HG03066 (cell line): ENCODE measurements around the gene SAT2.
"Not testable (repeated sequence)": the region's sequence is repeated elsewhere in the genome, so short reads cannot be mapped to it uniquely, and the experiment has no call there.

Source experiments
- ATAC-seq: cut with Tn5 transposase; IDR thresholded peaks from one replicate; pipeline ENCODE4 v1.9.1; 2021; ENCODE audit warnings: low read depth; ENCODE audit not compliant: unreplicated experiment

The SAT2 gene

DNA sequence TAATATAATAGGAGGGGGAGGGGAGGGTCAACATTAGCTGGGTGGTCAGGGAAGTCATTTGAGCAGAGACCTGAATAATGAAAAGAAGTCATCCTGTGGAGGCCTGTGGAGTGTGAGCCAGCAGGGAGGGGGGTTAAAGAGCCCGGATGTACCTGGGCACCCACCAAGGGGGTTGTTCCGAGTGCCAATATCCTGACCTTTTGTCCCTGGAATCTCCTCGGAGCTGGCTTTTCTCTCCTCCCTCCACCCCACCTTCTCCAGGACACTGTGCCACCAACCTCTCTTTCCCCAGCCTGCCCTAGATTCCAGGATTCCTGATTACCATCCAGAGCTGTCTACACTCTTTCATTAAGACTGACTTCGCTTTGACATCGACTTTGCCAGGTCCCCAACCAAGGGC is 8.5 kb upstream of the SAT2 start:
- no peak for ATAC-seq

DNA sequence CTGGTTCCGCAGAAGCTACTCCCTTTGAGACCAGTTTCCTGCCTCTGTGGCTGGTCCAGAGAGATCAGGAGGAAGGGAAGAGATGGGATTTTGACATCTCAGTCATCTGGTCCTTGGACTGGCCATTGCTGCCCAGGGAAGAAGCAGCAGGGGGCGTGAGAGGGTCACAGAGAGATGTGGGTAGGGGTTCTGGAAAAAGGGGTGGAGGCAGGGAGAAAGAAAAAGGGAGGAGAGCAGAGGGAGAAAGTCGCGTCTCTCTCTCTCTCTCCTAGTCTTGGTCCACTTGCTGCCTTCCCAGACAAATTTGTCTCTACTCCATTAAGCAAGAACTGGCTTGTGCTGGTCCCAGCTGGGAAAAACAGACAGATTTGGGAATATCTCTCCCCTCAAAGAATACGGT is 6.8 kb upstream of the SAT2 start:
- no peak for ATAC-seq

DNA sequence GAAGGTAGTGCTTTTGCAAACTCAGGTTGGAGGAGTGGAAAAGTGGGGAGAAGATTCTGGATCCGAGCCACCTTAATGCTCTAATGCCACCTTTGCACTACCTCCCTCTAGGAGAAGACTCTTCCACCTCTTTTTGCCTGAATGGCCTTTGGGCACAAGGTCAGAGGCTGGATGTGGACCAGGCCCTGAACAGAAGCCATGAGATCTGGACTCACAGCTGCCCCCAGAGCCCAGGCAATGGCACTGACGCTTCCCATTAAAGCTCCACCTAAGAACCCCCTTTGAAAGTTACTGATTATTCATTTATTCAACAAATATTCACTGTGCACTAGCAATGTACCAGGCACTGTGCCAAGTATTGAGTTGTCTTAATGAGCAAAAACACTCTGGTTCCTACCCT is 5.5 kb upstream of the SAT2 start:
- ATAC-seq, result no peak

DNA sequence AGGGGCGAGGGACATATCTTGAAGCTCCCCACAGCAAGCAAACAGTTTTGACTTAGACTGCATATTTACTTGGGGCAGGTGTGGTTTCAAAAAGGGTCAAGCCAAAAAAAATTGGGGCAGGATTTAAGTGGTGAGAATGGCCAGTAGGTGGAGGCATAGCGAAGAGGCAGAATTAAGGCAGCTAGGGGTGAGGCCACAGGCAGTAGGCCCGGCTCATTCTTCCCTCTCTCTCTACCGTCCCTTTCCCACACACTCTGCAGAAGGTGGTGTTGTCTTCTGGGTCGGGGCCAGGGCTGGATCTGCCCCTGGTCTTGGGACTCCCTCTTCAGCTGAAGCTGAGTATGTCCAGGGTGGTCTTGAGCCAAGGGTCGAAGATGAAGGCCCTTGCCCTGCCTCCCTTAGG is 4.9 kb upstream of the SAT2 start:
- ATAC-seq, result no peak

DNA sequence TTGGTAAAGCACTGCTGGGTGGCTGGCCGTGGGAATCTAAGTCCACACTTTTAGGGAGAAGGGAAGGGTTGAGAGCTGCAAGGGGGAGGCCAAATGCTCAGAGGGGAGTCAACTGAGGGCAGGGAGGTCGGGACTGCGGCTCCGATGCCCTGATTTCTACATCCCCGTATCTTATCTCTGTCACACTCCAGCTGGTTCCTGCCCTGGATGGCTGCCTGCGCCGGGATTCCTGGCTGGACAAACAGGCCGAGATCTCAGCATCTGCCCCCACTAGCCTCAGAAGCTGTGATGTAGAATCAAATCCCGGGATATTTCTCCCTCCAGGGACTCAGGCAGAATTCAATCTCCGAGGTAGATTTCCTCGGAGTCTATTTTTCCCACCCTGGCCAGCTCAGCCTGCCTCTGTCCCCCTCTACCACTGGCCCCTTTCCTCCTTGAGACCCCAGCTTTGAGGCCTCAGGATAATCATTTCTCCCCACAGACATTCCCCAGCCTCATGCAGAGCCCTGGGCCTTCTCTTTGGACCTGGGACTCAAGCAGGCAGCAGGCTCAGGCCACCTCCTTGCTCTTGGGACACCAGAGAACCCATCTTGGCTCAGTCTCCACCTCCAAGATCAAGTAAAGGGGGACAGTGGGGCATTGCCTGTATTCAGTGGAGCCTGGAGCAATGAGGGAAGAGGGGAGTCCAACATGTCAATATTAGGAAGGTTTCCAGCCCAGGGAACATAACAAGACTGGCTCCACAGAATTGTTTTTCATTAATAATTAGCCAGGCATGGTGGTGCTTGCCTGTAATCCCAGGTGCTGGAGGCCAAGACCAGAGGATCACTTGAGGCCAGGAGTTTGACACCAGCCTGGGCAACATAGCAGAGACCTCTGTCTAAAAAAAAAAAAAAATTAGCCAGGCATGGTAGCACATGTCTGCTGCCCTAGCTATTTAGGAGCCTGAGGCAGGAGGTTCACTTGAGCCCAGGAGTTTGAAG is 4.1 kb upstream of the SAT2 start:
- ATAC-seq, result no peak

DNA sequence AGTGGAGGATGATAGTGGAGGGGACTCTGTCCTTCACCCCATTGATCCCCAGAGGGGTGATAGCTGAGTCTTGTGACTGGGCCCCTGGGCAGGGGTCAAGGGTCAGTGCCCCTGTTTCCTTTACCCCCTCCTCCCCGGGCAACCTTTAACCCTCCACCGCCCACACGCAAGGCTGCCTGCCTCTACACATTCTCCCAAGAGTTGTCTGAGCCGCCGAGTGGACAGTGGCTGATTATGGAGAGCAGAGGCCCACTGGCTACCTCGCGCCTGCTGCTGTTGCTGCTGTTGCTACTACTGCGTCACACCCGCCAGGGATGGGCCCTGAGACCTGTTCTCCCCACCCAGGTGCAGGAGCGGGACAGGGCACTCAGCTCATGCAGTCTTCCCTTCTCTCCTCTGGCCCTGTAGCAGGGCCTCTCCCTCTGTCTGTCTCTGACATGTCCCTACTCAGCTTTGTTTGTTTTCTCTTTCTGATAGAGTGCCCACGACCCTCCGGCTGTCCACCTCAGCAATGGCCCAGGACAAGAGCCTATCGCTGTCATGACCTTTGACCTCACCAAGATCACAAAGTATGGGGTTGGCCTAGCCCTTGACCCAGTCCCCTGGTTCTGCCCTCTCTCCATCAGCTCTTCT is 2.4 kb upstream of the SAT2 start, which contains the start of gene SHBG:
TSS of gene SHBG (plus strand) at position 197 of the 633 bp plus-strand sequence. CDS start at position 235, 38 bp downstream.
- no peak for ATAC-seq

DNA sequence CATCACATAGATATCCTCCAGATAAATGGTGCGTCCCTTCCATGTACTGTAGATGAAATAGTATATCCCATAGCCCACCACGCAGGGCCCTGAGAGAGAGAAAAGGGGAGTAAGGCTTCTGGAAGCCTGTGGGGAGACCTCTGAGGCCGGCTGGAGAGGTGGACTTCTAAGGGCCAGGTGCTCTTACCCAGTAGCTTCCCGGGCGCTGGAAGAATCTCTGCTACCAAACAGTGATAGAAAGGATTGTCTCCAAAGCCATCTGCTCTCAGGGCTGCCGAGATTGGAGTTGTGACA is 718 bp downstream of the SAT2 start:
- no peak for ATAC-seq

DNA sequence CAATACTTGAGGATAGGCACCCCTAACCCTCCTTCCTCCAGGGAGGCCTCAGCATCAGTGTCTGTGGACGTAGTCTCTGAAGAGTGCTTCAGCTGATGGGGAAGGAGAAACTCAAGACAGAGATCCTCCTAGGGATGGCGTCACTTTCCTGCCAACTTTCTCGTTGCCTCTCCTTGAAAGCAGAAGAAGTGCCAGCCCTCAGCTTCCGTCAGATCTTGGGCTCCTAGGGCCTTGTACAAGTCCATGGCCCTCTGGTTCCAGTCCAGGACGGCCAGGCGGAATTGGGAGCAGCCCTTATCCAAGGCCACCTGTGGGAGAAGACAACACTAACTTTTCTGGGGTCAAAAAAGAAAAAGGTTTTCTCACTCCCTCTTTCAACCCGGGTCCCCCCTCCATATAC is 1.3 kb downstream of the SAT2 start:
- no peak for ATAC-seq

DNA sequence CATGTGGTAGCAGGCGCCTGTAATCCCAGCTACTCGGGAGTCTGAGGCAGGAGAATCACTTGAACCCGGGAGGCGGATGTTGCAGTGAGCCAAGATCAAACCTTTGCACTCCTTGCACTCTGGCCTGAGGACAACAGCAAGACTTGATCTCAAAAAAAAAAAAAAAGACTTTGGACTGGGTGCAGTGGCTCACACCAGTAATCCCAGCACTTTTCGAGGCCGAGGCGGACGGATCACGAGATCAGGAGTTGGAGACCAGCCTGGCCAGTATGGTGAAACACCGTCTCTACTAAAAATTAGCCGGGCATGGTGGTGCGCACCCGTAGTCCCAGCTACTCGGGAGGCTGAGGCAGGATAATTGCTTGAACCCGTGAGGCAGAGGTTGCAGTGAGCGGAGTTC is 1.9 kb downstream of the SAT2 start:
- not testable (repeated sequence) for ATAC-seq

DNA sequence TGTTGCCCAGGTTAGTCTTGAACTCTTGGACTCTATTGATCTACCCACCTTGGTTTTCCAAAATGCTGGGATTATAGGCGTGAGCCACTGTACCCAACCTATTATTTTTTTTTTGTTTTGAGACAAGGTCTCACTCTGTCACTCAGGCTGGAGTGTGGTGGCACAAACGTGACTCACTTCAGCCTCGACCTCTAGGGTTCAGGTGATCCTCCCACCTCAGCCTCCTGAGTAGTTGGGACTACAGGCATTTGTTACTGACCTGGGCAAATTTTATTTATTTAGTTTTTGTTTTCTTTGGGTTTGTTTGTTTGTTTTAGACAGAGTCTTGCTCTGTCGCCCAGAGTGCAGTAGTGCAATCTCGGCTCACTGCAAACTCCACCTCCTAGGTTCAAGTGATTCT is 4.0 kb downstream of the SAT2 start:
- no peak for ATAC-seq

DNA sequence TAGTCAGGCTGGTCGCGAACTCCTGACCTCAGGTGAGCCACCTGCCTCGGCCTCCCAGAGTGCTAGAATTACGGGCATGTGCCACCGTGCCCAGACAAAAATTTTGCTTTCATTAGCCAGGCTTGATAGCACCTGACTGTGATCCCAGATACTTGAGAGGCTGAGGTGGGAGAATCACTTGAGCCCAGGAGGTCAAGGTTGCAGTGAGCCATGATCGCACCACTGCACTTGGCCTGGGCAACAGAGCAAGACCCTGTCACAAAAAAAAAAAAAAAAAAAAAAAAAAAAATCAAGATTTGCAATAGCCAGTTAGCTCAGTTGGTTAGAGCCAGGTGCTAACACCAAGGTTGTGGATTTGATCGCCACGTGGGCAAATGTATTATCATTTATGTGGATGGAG is 6.8 kb downstream of the SAT2 start:
- no peak for ATAC-seq

DNA sequence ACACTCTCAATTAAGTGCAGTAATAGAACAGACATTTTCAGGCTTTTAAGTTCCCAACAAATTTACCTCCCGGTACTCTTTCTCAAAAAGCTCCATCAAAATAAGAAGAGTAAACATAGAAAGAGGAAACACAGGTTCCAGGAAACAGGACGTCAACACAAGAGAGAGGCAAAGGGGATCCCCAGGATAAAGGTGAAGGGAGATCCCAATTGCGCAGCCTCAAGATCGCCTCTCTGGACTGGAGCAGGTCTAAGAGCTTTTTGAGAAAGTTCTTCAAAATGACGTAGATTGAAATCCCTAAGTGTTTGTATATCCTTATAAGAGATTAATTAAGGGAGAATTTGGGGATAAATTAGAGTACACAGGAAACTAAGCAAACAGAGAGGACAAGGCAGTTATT is 9.0 kb downstream of the SAT2 start:
- ATAC-seq, result no peak

DNA sequence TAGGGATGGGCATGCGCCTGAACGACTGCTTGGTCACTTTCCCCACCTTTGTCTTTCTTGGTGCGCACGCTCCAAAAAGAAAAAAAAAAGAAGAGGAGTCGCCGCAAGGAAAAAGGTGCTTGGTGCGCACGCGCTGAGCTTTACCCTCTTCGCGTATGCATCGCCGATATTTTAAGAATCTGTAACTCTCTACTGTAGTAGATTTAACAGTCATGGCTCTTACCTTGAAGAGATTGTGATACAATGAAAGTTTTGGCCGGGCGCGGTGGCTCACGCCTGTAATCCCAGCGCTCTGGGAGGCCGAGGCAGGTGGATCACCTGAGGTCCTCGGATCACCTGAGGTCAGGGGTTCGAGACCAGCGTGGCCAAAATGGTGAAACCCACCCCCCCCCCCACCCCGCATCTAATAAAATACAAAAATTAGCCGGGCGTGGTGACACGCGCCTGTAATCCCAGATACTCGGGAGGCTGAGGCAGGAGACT is 12.3 kb downstream of the SAT2 start:
- ATAC-seq, result no peak

DNA sequence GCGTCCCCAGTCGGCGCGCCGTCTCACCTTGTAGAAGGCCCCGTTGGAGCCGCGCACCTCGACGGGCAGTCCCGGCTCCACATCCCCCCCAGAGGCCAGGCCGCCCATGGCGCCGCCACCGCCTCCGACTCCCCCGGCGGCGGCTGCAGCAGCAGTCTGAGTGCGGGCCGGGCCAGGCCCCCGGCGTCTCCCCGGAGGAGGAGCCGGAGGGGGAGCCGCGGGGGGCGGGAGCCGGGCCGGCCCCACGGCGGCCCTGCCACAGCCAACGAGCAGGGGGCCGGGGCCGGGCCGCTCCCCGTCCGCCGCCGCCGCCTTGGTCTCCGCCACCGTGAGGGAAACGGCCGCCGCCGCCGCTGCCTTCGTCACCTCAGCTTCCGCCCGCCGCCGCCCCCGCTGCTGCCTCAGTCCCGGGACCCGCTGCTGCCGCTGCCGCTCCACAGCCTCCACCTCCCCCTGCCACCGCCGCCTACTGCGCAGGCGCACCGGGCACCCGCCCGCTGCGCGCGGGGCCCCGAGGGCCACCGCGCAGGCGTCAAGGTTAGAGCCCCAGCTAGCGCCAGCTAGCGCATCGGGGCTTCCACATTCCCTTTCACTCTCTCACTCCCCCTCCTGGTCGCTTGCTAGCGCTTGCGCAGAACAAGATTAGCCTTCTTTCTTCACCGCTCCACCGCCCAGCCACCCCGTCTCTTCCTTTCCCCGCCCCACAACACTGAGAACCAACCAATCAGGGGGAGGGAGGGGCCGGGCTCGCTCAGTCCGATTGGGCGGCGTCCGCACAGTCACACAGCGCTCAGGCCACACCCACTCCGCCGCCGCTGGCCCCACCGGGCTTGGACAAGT is 13.0 kb downstream of the SAT2 start, which contains the start of gene FXR2:
TSS of gene FXR2 (minus strand) at position 473 of the 840 bp plus-strand sequence. CDS start at position 108, 365 bp downstream.
- ATAC-seq, result peak; percentile 82

DNA sequence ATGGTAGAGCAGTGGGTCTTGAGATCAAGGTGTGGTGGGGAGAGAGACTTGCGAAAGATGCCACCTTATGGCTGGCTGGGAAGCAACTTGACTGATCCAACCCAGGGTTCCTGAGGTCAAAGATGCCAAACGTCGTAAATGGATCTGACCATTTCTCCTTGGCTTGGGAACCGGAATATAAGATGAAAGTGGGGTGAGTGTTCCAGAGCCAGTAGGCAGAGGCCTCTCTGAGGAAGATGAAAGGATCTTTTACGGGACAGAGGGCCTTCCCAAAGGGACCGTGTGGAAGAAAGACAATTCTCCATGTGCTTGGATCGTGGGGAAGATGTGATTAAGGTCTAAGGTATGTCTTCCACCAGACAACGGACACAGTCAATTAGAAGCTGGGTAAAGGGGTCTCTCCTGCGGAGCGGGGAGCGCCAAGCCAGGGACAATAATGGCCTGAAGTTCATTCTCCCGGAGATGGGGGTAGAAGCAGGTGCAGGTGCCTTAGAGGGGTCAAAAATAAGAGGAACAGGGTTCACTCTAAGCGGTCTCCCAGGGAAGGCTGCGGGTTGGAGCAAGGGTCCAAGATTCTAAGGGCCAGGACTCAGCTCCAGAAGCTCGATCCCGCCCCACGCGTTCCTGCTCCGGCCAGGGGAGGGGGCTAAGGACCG is 13.7 kb downstream of the SAT2 start:
- ATAC-seq, result peak; percentile 2

DNA sequence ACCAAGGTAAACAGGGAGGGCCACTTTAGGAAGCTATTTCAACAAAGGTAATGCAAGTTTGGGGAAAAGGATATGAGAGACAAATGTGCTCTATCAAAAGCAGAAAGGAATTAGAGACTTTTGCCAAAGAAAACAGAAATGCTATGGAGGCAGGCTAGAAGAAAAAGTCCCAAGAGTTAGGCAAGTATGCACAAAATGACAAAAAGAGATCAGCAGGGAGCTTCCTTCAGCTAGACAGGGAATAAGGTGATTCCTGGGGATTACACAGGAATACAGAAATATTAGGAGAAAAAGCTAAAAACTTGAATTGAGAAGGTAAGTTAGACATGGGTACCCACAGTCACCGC is 15.4 kb downstream of the SAT2 start:
- ATAC-seq, result no peak

DNA sequence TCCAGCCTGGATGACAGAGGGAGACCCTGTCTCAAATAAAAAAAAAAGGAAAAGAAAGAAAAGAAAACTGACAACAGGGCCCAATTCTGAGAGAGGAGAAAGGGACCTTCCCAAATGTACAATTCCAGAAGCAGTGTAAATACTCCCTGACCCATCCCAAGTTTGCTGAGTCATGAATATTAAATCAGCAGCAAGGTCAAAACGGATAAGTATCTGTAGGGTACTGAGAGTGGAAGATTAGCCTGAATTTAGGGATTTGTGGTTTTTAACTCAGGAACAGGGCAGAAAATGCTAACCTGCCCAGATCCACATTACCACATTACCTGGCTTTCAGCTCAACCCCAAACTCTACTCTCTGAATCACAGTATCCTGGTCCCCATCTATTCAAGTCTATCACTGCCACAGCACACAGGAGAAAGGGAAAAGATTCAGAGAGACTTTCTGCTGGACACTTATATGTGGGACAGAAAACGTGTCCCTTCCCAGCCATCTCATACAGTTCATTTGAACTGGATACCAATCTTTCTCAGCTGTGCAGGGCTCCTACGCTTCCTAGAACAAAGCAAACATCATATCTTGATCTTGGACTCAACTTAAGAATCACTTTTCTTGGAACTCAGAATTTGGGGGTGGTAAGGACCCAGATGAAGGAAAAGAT is 15.9 kb downstream of the SAT2 start:
- ATAC-seq, result no peak

DNA sequence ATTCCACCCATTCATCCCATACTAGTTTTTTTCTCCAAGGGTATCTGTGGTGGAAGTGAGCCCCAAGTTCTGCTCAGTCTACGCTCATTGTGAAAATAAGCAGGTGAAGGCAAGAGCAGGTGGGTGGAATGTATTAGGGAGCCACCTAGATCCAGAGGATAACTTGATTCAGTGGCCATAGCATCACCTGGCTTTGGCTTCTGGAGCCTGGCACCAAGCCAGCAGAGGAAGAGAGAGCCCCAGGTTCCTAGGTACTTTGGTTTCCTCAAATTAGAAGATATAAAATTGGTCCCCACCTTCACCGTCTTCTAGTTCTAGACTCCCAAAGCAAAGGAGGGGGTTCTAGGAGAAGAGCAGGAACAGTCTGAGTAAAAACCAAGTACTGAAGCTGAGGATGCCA is 17.0 kb downstream of the SAT2 start:
- ATAC-seq, result no peak

DNA sequence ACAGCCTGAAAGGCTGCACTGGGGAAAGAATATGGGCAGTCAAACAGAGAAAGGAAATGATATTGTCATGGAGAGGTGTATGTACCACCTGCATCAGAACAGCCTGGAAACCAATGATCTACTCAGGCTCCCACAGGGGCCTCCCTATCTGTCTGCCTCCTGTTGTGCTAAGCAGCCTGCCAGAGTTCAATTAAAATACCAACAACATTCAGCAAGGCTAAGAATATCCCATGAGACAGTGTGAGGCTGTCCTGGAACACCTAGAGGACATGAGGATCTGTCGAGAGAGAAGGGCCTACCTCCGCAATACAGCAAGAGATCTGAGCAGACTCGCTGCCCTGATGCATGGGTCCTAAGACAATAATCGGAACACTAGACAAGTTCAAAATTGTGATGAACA is 21.3 kb downstream of the SAT2 start:
- ATAC-seq, result no peak

DNA sequence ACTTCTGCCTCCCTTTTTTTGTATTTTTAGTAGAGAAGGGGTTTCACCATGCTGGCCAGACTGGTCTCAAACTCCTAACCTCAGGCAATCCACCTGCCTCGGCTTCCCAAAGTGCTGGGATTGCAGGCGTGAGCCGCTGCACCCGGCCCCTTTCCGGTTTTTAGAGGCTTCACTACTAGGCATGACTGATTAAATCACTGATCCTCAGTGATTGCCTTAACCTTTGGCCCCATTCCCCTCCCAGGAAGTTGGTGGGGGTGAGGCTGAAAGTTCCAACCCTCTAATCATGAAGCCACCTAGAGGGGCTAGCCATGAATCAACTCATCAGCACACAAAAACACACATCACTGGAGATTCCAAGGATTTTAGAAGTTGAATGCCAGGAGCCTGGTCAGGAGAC is 30.1 kb downstream of the SAT2 start:
- ATAC-seq, result not testable (repeated sequence)
